KOPT-K1 (cell line): Measurements from ENCODE around the gene MSI2.
"Not testable (repeated sequence)": the region's sequence is repeated elsewhere in the genome, so short reads cannot be mapped to it uniquely, and the experiment has no call there.

Experiments used
- H3K27ac ChIP-seq: fragments of 200-600 bp; sonication (generic); 2 replicates; pipeline ENCODE4 v1.5.1; 2016; ENCODE audit warnings: antibody characterized with exemption, mild to moderate bottlenecking, low read depth, low read length; ENCODE audit not compliant: poor library complexity, severe bottlenecking
- H3K36me3 ChIP-seq: fragments of 200-600 bp; sonication (generic); 2 replicates; pipeline ENCODE4 v1.5.1; 2017; ENCODE audit warnings: antibody characterized with exemption, mild to moderate bottlenecking, low read length, moderate library complexity; ENCODE audit not compliant: insufficient read depth
- H3K9me3 ChIP-seq: fragments of 200-600 bp; sonication (generic); 2 replicates; pipeline ENCODE4 v1.5.1; 2017; ENCODE audit warnings: antibody characterized with exemption, low read length, mild to moderate bottlenecking; ENCODE audit not compliant: insufficient read depth, poor library complexity, severe bottlenecking

The MSI2 gene

GRCh38 chr17:57255776-57256681, at the start of gene MSI2:
Gene MSI2, plus strand, starts transcription at chr17:57256523. Its CDS starts 220 bp downstream, at chr17:57256743.
- peaks cover 30% of the 10 kb centered on the region for H3K36me3 ChIP-seq
- H3K9me3 ChIP-seq, result peaks cover 6% of the 10 kb centered on the region
- H3K27ac ChIP-seq, result peak within 1 kb of the TSS; percentile 75

GRCh38 chr17:57206928-57207327, 49.4 kb upstream of the MSI2 start:
- H3K27ac ChIP-seq, result no peak overlapping the region
- peaks cover 24% of the 10 kb centered on the region for H3K9me3 ChIP-seq
- H3K36me3 ChIP-seq, result no peaks in the 10 kb centered on the region

- Histone ChIP-seq H3K36me3 (no peaks in the 10 kb centered on the region), H3K9me3 (peaks cover 24% of the 10 kb centered on the region), H3K27ac (no peak overlapping the region)
Measured at GRCh38 chr17:57207396-57207795, 48.9 kb upstream of the MSI2 start.

- Histone ChIP-seq H3K9me3 (peaks cover 24% of the 10 kb centered on the region), H3K36me3 (no peaks in the 10 kb centered on the region), H3K27ac (no peak overlapping the region)
Measured at GRCh38 chr17:57210224-57210553, 46.1 kb upstream of the MSI2 start.

- H3K27ac ChIP-seq, result no peak overlapping the region
- H3K9me3 ChIP-seq, result peaks cover 24% of the 10 kb centered on the region
- H3K36me3 ChIP-seq, result no peaks in the 10 kb centered on the region
Measured at GRCh38 chr17:57210972-57211411, 45.3 kb upstream of the MSI2 start.

- Histone ChIP-seq H3K9me3 (peaks cover 24% of the 10 kb centered on the region), H3K27ac (no peak overlapping the region), H3K36me3 (no peaks in the 10 kb centered on the region)
Measured at GRCh38 chr17:57211543-57211942, 44.8 kb upstream of the MSI2 start.

GRCh38 chr17:57213180-57213825, 43.0 kb upstream of the MSI2 start:
- H3K27ac ChIP-seq, result no peak overlapping the region
- peaks cover 19% of the 10 kb centered on the region for H3K9me3 ChIP-seq

GRCh38 chr17:57215317-57215716, 41.0 kb upstream of the MSI2 start:
- Histone ChIP-seq H3K9me3 (no peaks in the 10 kb centered on the region), H3K27ac (no peak overlapping the region), H3K36me3 (no peaks in the 10 kb centered on the region)

More at GRCh38 chr17:57213180-57213825, 43.0 kb upstream of the MSI2 start:
- H3K36me3 ChIP-seq, result no peaks in the 10 kb centered on the region

GRCh38 chr17:57221366-57222350, 34.7 kb upstream of the MSI2 start:
- no peak overlapping the region for H3K27ac ChIP-seq
- H3K9me3 ChIP-seq, result peaks cover 24% of the 10 kb centered on the region
- H3K36me3 ChIP-seq, result no peaks in the 10 kb centered on the region

GRCh38 chr17:57222422-57222821, 33.9 kb upstream of the MSI2 start:
- H3K9me3 ChIP-seq, result peaks cover 24% of the 10 kb centered on the region
- H3K36me3 ChIP-seq, H3K27ac ChIP-seq: not testable (repeated sequence)

- no peaks in the 10 kb centered on the region for H3K36me3 ChIP-seq
- H3K27ac ChIP-seq, result no peak overlapping the region
- H3K9me3 ChIP-seq, result peaks cover 24% of the 10 kb centered on the region
Measured at GRCh38 chr17:57225127-57225526, 31.2 kb upstream of the MSI2 start.

GRCh38 chr17:57226793-57227192, 29.5 kb upstream of the MSI2 start:
- H3K27ac ChIP-seq, result no peak overlapping the region
- H3K36me3 ChIP-seq, result no peaks in the 10 kb centered on the region
- H3K9me3 ChIP-seq, result peaks cover 12% of the 10 kb centered on the region

GRCh38 chr17:57228911-57229310, 27.4 kb upstream of the MSI2 start:
- Histone ChIP-seq H3K36me3 (no peaks in the 10 kb centered on the region), H3K9me3 (no peaks in the 10 kb centered on the region), H3K27ac (no peak overlapping the region)

GRCh38 chr17:57234061-57234738, 22.1 kb upstream of the MSI2 start:
- Histone ChIP-seq H3K9me3 (no peaks in the 10 kb centered on the region), H3K27ac (no peak overlapping the region), H3K36me3 (no peaks in the 10 kb centered on the region)
